Cardiac muscle cell (in vitro differentiated cells and primary cell): ENCODE data around the gene PRKCD. TPM values are rescaled to one million over a fixed set of nuclear protein-coding genes. Genes with fewer than 3 reads are reported as not detected.

Source experiments
- DNase-seq, 2 donors: peaks; one replicate each; pipeline versions ENCODE4 v3.0.0 to v3.0.0-alpha.2; 2010 to 2017; ENCODE audit warnings: low read depth in 1 of 2, low spot score in 1 of 2
- H3K27ac ChIP-seq: fragments of 200-600 bp; sonication (generic); 2 replicates; pipeline ENCODE4 v1.5.1; 2016
- H3K27me3 ChIP-seq: fragments of 200-600 bp; sonication (generic); 2 replicates; pipeline ENCODE4 v1.6.0; 2016; ENCODE audit warnings: control low read depth
- H3K36me3 ChIP-seq: fragments of 200-600 bp; sonication (generic); 2 replicates; pipeline ENCODE4 v1.5.1; 2016; ENCODE audit warnings: control low read depth
- H3K4me1 ChIP-seq: fragments of 200-600 bp; sonication (generic); 2 replicates; pipeline ENCODE4 v1.8.1; 2017; ENCODE audit warnings: low read depth, mild to moderate bottlenecking, mixed run types
- H3K4me3 ChIP-seq: fragments of 200-600 bp; sonication (generic); 2 replicates; pipeline ENCODE4 v1.5.1; 2016; ENCODE audit warnings: mild to moderate bottlenecking
- H3K9me3 ChIP-seq: fragments of 200-600 bp; sonication (generic); 2 replicates; pipeline ENCODE4 v1.5.1; 2017; ENCODE audit warnings: low read depth, mild to moderate bottlenecking, control low read depth
- polyA plus RNA-seq: library from polyadenylated mRNA; unstranded; fragments of >200 nt; fragmentation: Nextera tagmentation; extraction: Ambion mirVana; gene quantifications from 2 replicates; pipeline ENCODE4 v1.2.1, GENCODE V29; 2016
- total RNA-seq: library from RNA; depleted of rRNA; stranded (reverse); fragments of >200 nt; gene quantifications from 2 replicates; pipeline ENCODE4 v1.2.3, GENCODE V29; 2016
- TF ChIP-seq, protein P1 (sequence below): IDR thresholded peaks from 2 replicates; pipeline ENCODE4 v1.5.1; 2012; ENCODE audit warnings: low read depth, mild to moderate bottlenecking, low read length

The PRKCD gene
- total and polyA plus RNA-seq, 2 experiments from 2014 or later = 1.3 to 3.9 TPM

DNA sequence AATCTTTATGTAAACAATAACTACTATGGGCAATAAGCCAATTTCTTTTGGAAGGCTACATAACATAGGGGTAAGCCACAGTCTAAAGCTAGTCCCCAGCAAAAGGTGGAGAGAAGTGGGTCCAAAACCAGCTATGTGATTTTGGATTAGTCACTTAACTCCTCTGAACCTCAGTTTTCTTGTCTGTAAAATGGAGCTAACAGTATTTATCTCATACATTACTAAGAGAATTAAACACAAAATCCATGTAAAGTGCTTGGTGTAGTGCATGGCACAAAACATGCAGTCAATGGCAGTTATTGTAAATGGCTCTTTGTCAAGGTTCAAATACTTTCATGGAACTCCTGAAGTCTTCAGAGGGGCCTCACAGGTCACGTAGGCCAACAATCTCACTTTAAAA lies 44.1 kb upstream of the PRKCD start:
- peaks cover 16% of the 10 kb centered on the region for H3K27me3 ChIP-seq
- no peak for DNase-seq
- no peaks in the 10 kb centered on the region for H3K9me3 ChIP-seq
- no peaks in the 10 kb centered on the region for H3K4me1 ChIP-seq
- H3K36me3 ChIP-seq = peaks cover 44% of the 10 kb centered on the region
- no peak overlapping the region for H3K27ac ChIP-seq
- TF ChIP-seq, protein P1, sequence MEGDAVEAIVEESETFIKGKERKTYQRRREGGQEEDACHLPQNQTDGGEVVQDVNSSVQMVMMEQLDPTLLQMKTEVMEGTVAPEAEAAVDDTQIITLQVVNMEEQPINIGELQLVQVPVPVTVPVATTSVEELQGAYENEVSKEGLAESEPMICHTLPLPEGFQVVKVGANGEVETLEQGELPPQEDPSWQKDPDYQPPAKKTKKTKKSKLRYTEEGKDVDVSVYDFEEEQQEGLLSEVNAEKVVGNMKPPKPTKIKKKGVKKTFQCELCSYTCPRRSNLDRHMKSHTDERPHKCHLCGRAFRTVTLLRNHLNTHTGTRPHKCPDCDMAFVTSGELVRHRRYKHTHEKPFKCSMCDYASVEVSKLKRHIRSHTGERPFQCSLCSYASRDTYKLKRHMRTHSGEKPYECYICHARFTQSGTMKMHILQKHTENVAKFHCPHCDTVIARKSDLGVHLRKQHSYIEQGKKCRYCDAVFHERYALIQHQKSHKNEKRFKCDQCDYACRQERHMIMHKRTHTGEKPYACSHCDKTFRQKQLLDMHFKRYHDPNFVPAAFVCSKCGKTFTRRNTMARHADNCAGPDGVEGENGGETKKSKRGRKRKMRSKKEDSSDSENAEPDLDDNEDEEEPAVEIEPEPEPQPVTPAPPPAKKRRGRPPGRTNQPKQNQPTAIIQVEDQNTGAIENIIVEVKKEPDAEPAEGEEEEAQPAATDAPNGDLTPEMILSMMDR = no peak
- no peak overlapping the region for H3K4me3 ChIP-seq

DNA sequence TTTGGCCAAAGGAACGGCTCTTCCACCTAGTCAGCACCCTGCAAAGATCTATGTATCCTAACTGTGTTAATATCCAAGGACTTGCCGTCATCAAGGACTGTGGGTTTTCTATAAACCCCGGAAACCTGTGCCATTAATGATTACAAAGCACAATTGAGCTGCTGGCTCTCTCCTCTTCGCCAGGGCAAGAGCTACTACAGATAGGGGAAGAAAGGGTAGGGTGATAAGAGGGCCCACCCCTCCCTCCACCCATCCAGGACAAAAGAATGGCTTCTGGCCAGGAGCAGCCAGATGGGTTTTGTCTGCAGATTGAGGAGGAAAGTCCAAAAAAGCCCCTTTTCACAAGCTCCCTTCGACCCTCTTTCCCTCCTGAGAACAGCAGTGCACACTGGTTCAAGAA lies 40.7 kb upstream of the PRKCD start:
- Histone ChIP-seq H3K27ac (no peak overlapping the region), H3K36me3 (peaks cover 59% of the 10 kb centered on the region), H3K4me3 (no peak overlapping the region), H3K4me1 (no peaks in the 10 kb centered on the region), H3K9me3 (no peaks in the 10 kb centered on the region), H3K27me3 (peaks cover 36% of the 10 kb centered on the region)
- no peak for DNase-seq
- TF ChIP-seq, protein P1 = no peak

DNA sequence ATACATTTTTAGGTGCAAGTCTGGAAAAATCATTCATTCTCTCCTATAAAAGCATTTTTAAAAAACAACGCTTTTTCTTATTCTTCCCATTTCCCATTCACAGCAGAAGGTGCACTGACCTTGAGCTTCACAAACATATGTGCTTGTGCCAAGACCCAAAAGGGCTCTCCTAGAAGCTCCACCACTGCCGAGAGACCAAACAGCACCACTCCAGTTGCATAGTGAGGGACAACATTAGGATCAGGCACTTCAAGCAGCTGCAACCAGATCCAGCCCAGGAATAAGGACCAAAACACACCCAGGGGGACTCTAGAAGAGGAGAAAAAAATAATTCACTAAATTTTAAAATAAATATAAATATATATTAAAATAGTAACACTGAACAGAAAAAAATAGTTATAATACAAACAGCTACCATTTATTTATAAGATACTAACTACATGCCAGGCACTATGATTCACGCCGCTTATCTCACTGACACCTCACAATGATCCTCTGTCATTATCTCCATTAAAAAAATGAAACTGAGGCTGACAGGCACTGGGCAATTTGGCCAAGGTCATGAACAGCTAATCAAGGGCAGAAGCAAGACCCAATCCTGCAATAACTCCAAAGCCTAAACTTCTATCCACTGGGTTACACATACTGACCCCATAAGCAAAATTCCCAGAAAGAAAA lies 38.6 kb upstream of the PRKCD start:
- H3K27me3 ChIP-seq = peaks cover 54% of the 10 kb centered on the region
- no peaks in the 10 kb centered on the region for H3K9me3 ChIP-seq
- no peak overlapping the region for H3K4me3 ChIP-seq
- no peak overlapping the region for H3K27ac ChIP-seq
- peaks cover 53% of the 10 kb centered on the region for H3K36me3 ChIP-seq
- no peaks in the 10 kb centered on the region for H3K4me1 ChIP-seq
- TF ChIP-seq, protein P1 = no peak
- no peak for DNase-seq

DNA sequence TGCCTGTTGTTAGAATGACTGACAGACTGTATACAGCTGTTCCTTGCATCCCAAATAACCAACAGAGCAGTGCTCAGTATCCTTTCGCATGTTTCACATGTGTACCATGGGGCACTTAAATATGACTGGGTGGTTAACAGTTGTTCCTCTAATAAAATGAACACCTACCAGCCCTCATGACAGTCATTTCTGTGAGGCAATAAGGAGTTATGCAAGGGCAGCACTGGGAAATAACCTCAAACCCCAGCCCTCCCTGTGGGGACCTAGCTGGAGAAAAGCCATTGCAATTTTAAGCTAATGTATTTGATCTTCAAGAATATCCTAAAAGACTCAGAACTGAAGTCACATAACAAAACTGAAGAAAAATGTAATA lies 38.1 kb upstream of the PRKCD start:
- TF ChIP-seq, protein P1 = no peak
- H3K27ac ChIP-seq = no peak overlapping the region
- no peaks in the 10 kb centered on the region for H3K4me1 ChIP-seq
- no peak for DNase-seq
- H3K4me3 ChIP-seq = no peak overlapping the region
- peaks cover 50% of the 10 kb centered on the region for H3K36me3 ChIP-seq
- no peaks in the 10 kb centered on the region for H3K9me3 ChIP-seq
- peaks cover 54% of the 10 kb centered on the region for H3K27me3 ChIP-seq

DNA sequence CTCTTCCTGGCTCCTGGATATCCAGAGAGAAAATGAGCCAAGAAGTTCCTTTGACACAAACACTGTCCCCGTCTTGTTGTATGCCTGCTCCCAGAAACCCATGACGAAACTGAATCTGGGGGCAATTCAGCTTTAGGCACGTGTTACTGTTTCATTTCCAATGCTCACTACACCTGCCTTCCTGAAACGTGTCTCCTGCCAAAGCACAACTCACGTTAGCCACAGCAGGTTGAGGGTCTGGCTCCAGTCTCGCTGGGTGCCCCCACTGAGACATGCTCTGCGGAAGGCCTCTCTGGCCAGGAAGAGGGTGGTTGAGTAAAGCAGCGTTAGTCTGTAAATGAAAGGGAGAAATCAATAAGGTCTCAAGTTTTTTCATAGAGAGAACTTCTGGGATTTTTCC lies 37.5 kb upstream of the PRKCD start:
- H3K9me3 ChIP-seq = no peaks in the 10 kb centered on the region
- no peak overlapping the region for H3K4me3 ChIP-seq
- H3K4me1 ChIP-seq = no peaks in the 10 kb centered on the region
- H3K27ac ChIP-seq = no peak overlapping the region
- TF ChIP-seq, protein P1 = no peak
- peaks cover 54% of the 10 kb centered on the region for H3K27me3 ChIP-seq
- no peak for DNase-seq
- peaks cover 45% of the 10 kb centered on the region for H3K36me3 ChIP-seq
